ENCODE results near the gene CNFN. TPM values are rescaled to one million over a fixed set of nuclear protein-coding genes. Genes with fewer than 3 reads are reported as not detected.

The CNFN gene
- total RNA-seq, 1 donor from 2014 or later, result not detected

DNA sequence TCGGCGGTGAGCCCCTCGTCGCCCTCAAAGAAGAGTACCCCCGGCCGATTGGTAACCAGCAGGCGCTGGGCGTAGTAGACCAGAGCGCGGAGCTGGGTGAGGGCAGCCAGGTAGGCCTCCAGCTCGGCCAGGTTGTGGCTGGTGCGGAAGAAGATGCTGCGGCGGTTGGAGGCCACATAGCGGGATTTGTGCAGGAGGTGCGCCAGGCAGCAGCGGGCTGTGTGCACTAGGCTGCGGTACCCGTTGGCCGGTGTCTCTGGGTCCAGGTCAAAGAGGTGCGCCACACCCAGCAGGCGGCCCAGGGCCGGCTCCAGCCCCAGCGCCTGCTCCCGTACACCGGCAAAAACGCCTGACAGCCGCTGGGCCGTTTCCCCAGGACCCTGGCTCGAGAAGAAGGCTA is 20.3 kb upstream of the CNFN start:
- intact Hi-C loops (cut with micrococcal nuclease), result no loop called here

GRCh38 chr19:42409477-42409876 is 19.4 kb upstream of the CNFN start:
- intact Hi-C loops (cut with micrococcal nuclease), result no loop called here

GRCh38 chr19:42407816-42408175 is 17.7 kb upstream of the CNFN start:
- intact Hi-C loops (cut with micrococcal nuclease), result no loop called here

GRCh38 chr19:42407085-42407815 is 17.2 kb upstream of the CNFN start:
- intact Hi-C loops (cut with micrococcal nuclease), result no loop called here

DNA sequence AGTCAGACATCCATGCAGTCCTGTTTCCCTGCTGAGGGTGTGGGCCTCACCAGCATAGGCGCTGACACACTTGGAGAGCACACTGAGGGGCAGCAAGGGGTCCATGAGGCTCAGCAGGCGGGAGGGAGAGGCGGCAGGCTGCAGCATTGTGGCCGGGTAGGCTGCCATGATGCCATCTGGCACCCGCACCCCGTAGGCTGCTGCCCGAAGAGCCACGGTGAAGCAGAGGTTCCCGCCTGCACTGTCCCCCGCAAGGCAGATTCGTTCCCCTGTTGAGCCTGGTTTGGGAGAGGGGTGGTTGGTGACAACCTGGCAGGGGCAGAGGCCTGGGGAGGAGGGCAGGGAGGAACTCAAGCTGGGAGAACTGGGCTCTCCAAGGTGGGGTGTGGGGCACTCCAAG is 16.0 kb upstream of the CNFN start:
- intact Hi-C loops (cut with micrococcal nuclease), result no loop called here

DNA sequence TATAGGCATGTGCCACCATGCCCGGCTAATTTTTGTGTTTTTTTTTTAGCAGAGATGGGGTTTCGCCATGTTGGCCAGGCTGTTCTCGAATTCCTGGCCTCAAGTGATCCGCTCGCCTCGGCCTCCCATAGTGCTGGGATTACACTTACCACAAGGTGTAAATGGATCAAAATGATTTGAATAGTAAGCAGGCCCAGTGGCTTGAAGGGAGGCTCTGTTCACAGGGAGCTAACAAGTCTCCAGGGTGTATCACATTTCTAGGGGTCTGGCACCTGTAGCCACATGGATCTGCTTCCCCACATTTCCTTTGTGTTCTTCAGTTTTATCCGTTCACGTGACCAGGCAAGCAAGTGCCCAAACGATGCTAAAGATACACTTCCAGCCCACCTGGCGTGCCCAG is 13.5 kb upstream of the CNFN start:
- intact Hi-C loops (cut with micrococcal nuclease), result no loop called here

DNA sequence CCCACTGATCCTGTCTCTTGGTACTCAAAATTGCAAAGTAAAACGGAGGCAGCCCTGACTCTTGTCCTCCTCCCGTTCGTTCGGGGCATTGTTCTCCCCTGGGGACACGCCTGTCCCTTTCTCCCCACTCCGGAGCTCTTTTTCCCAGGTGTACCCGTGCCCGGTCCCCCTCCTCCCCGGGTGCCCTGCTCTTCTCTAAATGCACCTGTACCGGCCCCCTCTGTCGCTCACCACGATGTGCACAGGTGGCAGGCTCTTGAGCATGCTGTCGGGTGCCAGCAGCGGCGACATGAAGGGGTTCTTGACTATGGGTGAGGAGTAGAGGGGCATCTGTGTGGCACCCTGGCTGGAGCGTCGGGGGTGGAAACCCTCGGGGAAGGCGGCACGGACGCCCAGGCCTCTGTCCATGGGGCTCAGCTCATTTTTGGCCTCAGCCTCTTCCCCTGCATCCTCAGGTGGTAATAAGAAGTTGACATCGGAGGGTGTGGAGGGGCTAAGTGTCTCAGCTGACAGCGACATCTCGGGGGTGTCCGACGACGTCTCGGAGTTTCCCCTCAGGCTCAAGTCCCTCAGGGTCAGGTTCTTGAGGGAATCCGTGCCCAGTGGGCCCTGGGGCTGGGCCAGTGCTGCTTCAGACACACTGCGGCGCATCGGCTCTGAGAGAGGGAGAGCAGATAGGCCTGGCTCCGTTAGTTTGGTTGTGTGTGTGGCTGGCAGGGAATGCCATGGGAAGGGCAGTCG is 12.4 kb upstream of the CNFN start:
- intact Hi-C loops (cut with micrococcal nuclease), result loop anchor here (1.0 kb wide), 1 partner anchor 36 kb away; no protein-coding TSS in a partner anchor

GRCh38 chr19:42401365-42402303 is 11.5 kb upstream of the CNFN start:
- intact Hi-C loops (cut with micrococcal nuclease), result loop anchor here (1.0 kb wide), 4 partner anchors 22 to 293 kb away; partner anchors contain the start of gene MEGF8

DNA sequence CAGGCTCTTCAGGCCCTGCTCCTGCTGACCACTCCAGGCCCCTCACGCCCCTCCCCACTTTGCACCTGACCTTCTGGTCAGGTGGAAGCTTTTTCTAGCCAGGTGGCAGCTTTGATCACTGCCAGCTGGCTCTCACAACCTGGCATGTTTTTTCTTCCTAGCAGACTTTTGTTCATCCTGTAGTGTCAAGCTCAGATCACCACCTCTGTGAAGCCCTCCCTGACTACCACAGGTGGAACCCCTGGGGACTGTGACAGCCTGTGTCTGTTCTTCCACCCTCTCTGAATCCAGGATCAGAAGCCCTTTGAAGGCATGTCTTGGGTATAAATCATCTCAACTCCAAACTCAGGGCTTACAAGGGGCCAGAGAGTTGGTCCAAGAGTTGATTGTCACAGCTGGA is 10.3 kb upstream of the CNFN start:
- intact Hi-C loops (cut with micrococcal nuclease), result no loop called here

- intact Hi-C loops (cut with micrococcal nuclease), result loop anchor here (1.0 to 5.0 kb wide), 9 partner anchors 10 to 323 kb away; partner anchors contain the start of genes MEGF8, PAFAH1B3, POU2F2 and PRR19
Observed at GRCh38 chr19:42397263-42398166, 7.4 kb upstream of the CNFN start.

DNA sequence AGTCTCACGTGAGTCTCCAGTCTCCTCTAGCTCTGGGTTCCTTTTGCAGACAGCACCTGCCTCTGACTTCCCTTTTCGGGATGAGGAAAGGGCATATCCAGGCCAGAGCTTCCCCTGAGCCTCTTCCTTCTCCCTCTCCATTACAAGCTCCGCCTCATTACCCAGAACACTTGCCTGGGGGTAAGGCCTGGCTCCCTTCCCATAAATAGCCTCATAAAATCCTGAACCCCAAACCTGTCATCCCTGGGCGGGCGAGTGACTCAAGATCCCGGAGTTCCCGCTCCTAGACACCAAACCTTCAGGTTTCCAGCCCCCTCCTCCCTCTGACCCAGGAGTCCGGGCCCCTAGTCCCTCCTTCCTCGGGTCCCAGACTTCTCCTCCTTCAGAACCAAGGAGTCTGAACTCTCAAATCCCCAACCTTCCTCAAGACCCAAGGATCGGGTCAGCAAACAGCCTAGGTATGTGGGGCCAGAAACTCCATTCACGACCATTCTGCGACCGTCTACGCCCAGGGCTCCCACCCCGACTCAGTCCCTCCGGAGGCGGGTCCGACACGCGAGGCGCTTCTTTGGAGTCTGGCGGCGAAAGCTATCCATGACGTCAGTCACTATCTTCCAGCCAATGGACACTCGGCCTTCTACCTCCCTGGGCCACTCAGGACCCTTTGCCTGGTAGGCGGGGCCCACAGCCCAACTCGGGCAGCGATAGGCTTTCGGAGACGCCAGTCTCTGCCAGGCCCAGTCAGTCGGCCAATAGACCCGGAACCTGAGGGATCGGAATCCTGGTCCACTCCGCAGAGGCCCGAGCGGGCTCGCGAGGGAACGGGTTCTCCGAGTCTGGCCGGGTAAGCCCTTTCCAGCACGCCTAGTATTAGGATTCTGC is 6.5 kb upstream of the CNFN start:
- intact Hi-C loops (cut with micrococcal nuclease), result loop anchor here (1.0 to 5.0 kb wide), 10 partner anchors 9 to 322 kb away; partner anchors contain the start of genes DEDD2, MEGF8, PAFAH1B3 and POU2F2

DNA sequence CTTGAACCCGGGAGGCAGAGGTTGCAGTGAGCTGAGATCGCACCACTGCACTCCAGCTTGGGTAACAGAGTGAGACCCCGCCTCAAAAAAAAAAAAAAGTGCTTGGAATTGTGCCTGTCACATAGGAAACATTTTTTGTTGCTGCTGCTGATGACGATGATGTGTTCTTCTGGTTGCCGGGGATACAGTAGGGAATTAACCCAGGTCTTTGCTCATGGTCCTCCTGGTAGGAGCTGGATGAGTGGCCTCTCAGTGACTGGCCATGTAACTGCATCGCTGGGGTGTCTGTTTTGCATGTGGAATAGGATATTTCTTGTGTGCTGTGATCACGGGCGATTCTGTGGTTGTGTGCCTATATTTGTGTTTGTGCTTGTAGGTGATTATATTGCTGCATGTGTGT is 4.7 kb upstream of the CNFN start:
- intact Hi-C loops (cut with micrococcal nuclease), result loop anchor here (5.0 kb wide), 1 partner anchor 262 kb away; the partner anchor contains the start of gene POU2F2

- intact Hi-C loops (cut with micrococcal nuclease), result no loop called here
Observed at GRCh38 chr19:42392165-42392564, 2.1 kb upstream of the CNFN start.

- intact Hi-C loops (cut with micrococcal nuclease), result no loop called here
Observed at GRCh38 chr19:42388851-42389489, 1.1 kb downstream of the CNFN start.

DNA sequence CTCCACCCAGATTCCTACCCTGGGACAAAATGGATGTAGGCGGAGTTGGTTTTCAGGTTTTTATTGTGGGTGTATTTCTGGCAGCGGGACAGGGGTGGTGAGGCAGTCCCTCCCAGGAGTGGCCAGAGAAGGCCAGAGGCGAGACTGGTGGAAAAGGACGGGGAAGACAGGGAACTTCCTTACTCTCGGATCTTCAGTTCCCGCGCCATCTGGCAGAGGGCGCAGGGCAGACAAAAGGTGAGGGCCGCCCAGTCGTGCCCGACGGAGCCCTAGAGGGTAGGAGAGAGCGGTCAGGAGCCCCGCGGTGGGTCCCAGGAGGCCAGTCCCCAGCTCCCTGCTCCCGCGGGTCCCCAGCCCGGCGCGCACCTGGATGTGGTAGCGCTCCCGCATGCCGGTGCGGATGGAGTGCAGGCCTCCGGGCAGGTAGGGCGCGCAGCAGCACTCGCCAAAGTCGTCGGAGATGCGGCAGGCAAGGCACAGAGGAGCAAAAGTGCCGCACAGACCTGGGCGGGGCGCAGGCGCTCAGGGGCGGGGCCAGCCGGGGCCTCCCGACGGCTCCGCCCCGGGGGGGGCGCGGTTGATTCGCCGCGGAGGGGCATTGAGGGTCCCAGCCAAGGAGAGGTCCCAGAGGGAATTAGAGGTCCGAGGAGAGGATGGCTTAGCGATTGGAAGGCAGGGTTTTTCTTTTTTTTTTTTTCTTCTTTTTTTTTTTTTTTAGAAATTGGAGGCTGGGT is 3.0 kb downstream of the CNFN start:
- intact Hi-C loops (cut with micrococcal nuclease), result loop anchor here (1.0 kb wide), 3 partner anchors 10 to 46 kb away; no protein-coding TSS in a partner anchor

- intact Hi-C loops (cut with micrococcal nuclease), result loop anchor here (2.0 kb wide), 1 partner anchor 63 kb away; no protein-coding TSS in a partner anchor
Observed at GRCh38 chr19:42380155-42380554, 9.9 kb downstream of the CNFN start.

- intact Hi-C loops (cut with micrococcal nuclease), result no loop called here
Observed at GRCh38 chr19:42378225-42379215, 11.6 kb downstream of the CNFN start.

Data from T-helper 1 cell treated with Interleukin-12 subunit alpha and Interleukin-12 subunit beta and Interleukin-4 antibody, amounts not matched to agents 30 ng/mL and 1 ng/mL, for 36 hours (primary cell).